A549 (cell line): ENCODE results near the gene ABCA7. TPM values are rescaled to one million over a fixed set of nuclear protein-coding genes. Genes with fewer than 3 reads are reported as not detected.
A peak's percentile ranks its signal among the peaks of the same experiment; 100 is the strongest.

Source experiments
- ATAC-seq, 2 experiments: fragments of 200-7000 bp in 1 of 2; fragments of >200 bp in 1 of 2; cut with Nextera tagmentation in 1 of 2; cut with Tn5 transposase in 1 of 2; 3 replicates each; pipeline versions ENCODE4 v1.8.0 to v1.9.1; 2018 to 2020; ENCODE audit warnings: mild to moderate bottlenecking in 1 of 2, moderate library complexity in 1 of 2
- CTCF ChIA-PET: fragments of 300-600 bp; sonication (Branson Sonifier 250); formaldehyde crosslinking; extraction: SDS; loops from one replicate; lab custom pipeline; 2021; ENCODE audit warnings: antibody characterized with exemption, inconsistent platforms; lab: Yijun Ruan, JAX
- POLR2A ChIA-PET: fragments of 350-600 bp; formaldehyde crosslinking; extraction: SDS; loops from one replicate; lab custom pipeline; 2021; ENCODE audit warnings: antibody characterized with exemption, inconsistent platforms; lab: Yijun Ruan, JAX
- DNase-seq, 2 experiments: peaks; one replicate each; pipeline versions ENCODE4 v3.0.0 to v3.0.0-alpha.2; 2011 to 2016; ENCODE audit warnings: low read depth in 1 of 2, low spot score in 1 of 2
- FAIRE-seq: peaks from 2 replicates; lab custom pipeline; 2011; peaks lifted over from hg19 to GRCh38; lab: Jason Lieb, UNC
- H3K27ac ChIP-seq, 2 experiments: fragments of >200 bp; sonication (Bioruptor Twin); formaldehyde crosslinking; 3 replicates each; pipeline ENCODE4 v1.5.1; 2016 to 2017
- H3K4me1 ChIP-seq: fragments of >200 bp; sonication (Bioruptor Twin); formaldehyde crosslinking; 3 replicates; pipeline ENCODE4 v1.6.1; 2016
- H3K4me2 ChIP-seq: fragments of >200 bp; sonication (Bioruptor Twin); formaldehyde crosslinking; 3 replicates; pipeline ENCODE4 v1.6.1; 2016
- H3K4me3 ChIP-seq: fragments of >200 bp; sonication (Bioruptor Twin); formaldehyde crosslinking; 3 replicates; pipeline ENCODE4 v1.5.1; 2016
- H3K9me3 ChIP-seq: fragments of >200 bp; sonication (Bioruptor Twin); formaldehyde crosslinking; 3 replicates; pipeline ENCODE4 v1.6.1; 2016
- CBX8 ChIP-seq: fragments of 200-600 bp; sonication (generic); IDR thresholded peaks from 2 replicates; pipeline ENCODE4 v1.6.1; 2016
- CEBPB ChIP-seq, 2 experiments: fragments of >200 bp in 1 of 2; sonication (Bioruptor Twin) in 1 of 2; formaldehyde crosslinking in 1 of 2; IDR thresholded peaks; 2 replicates each; pipeline ENCODE4 v1.6.1; 2012 to 2016
- ESRRA ChIP-seq: fragments of 150-350 bp; IDR thresholded peaks from 2 replicates; pipeline ENCODE4 v1.6.1; 2014; ENCODE audit warnings: mild to moderate bottlenecking, low read length, borderline replicate concordance
- FOSL2 ChIP-seq, 2 experiments: fragments of 450-650 bp in 1 of 2; fragments of >200 bp in 1 of 2; sonication (Bioruptor Twin) in 1 of 2; formaldehyde crosslinking; IDR thresholded peaks; 2 replicates each; pipeline versions ENCODE4 v1.5.0 to v1.6.1; 2016 to 2020; ENCODE audit warnings: mild to moderate bottlenecking in 1 of 2, moderate library complexity in 1 of 2
- HDAC2 ChIP-seq: fragments of 200-600 bp; sonication (generic); IDR thresholded peaks from 2 replicates; pipeline ENCODE4 v1.6.1; 2016
- HES2 ChIP-seq: fragments of >200 bp; sonication (Bioruptor Twin); formaldehyde crosslinking; IDR thresholded peaks from 2 replicates; pipeline ENCODE4 v1.6.1; 2016
- HEYL ChIP-seq: fragments of 250-450 bp; sonication (Bioruptor Pico); IDR thresholded peaks from 2 replicates; pipeline ENCODE4 v1.8.0; 2021; ENCODE audit warnings: mild to moderate bottlenecking, moderate library complexity
- HOXB13 ChIP-seq: fragments of 250-450 bp; sonication (Bioruptor Pico); IDR thresholded peaks from 2 replicates; pipeline ENCODE4 v1.5.0; 2020; ENCODE audit warnings: low read depth, mild to moderate bottlenecking, moderate library complexity
- KDM1A ChIP-seq: fragments of 200-600 bp; sonication (generic); IDR thresholded peaks from 2 replicates; pipeline ENCODE4 v1.6.1; 2016; ENCODE audit warnings: low read depth, mild to moderate bottlenecking
- MAZ ChIP-seq: fragments of 150-350 bp; IDR thresholded peaks from 2 replicates; pipeline ENCODE4 v1.6.1; 2014; ENCODE audit warnings: antibody characterized with exemption, low read depth, low read length, borderline replicate concordance
- NPAS2 ChIP-seq: fragments of 250-450 bp; sonication (Bioruptor Pico); IDR thresholded peaks from 2 replicates; pipeline ENCODE4 v1.8.0; 2022; ENCODE audit warnings: mild to moderate bottlenecking, moderate library complexity, borderline replicate concordance
- POLR2A ChIP-seq: IDR thresholded peaks from 2 replicates; pipeline ENCODE4 v1.6.1; 2012; ENCODE audit warnings: mild to moderate bottlenecking, low read length
- RAD21 ChIP-seq, 2 experiments: fragments of >200 bp in 1 of 2; sonication (Bioruptor Twin) in 1 of 2; formaldehyde crosslinking in 1 of 2; IDR thresholded peaks in 1 of 2; conservative IDR thresholded peaks in 1 of 2; 2 replicates in 1 of 2; 3 replicates in 1 of 2; pipeline ENCODE4 v1.6.1; 2012 to 2018; ENCODE audit warnings: inconsistent platforms in 1 of 2
- RARB ChIP-seq: fragments of 250-450 bp; sonication (Bioruptor Pico); IDR thresholded peaks from 2 replicates; pipeline ENCODE4 v1.8.0; 2021; ENCODE audit warnings: mild to moderate bottlenecking, moderate library complexity
- RCOR1 ChIP-seq: fragments of 150-350 bp; IDR thresholded peaks from 2 replicates; pipeline ENCODE4 v1.6.1; 2014; ENCODE audit warnings: antibody characterized with exemption, low read length, low read depth
- RNF2 ChIP-seq: fragments of 200-600 bp; sonication (generic); IDR thresholded peaks from 2 replicates; pipeline ENCODE4 v1.6.1; 2016; ENCODE audit warnings: low read depth, mild to moderate bottlenecking, antibody characterized with exemption, moderate library complexity, borderline replicate concordance
- WGBS: methylation state at CpG from one replicate; pipeline ENCODE4 v1.1.6; 2017; ENCODE audit errors: missing lambda C conversion rate; 5-methylcytosine and 5-hydroxymethylcytosine counted together
- polyA plus RNA-seq, 4 experiments: library from polyadenylated mRNA; depleted of rRNA in 3 of 4; stranded (reverse); fragments of >200 nt; fragmentation: RNase III in 1 of 4; extraction: RNeasy Plus Mini Kit Qiagen cat#74134 plus additional on column Dnase treatment in 1 of 4; gene quantifications; 2 replicates in 3 of 4; 3 replicates in 1 of 4; pipeline ENCODE4 v1.2.3, GENCODE V29; 2011 to 2017
- TF ChIP-seq, protein P1 (sequence below): fragments of 250-450 bp; sonication (Bioruptor Pico); IDR thresholded peaks from 2 replicates; pipeline ENCODE4 v1.5.0; 2020; ENCODE audit warnings: low read depth, mild to moderate bottlenecking, moderate library complexity
- TF ChIP-seq, protein P2 (sequence below): fragments of >200 bp; sonication (Bioruptor Twin); formaldehyde crosslinking; IDR thresholded peaks from 3 replicates; pipeline ENCODE4 v1.5.1; 2016
- TF ChIP-seq, protein P3 (sequence below): fragments of >200 bp; sonication (Bioruptor Twin); formaldehyde crosslinking; IDR thresholded peaks from 3 replicates; pipeline ENCODE4 v1.6.1; 2016
- TF ChIP-seq, protein P4 (sequence below): fragments of 200-600 bp; sonication (generic); IDR thresholded peaks from 2 replicates; pipeline ENCODE4 v1.6.1; 2016; ENCODE audit warnings: antibody characterized with exemption, mild to moderate bottlenecking, moderate library complexity

Gene ABCA7
- polyA plus RNA-seq, 2 of the 4 experiments (the other 2 are of a cell fraction), result 5.0 to 13.5 TPM

GRCh38 chr19:1063030-1063908, 23.4 kb downstream of the ABCA7 start:
- H3K27ac ChIP-seq, result no peak overlapping the region
- ATAC-seq (peak in 1 of 2 experiments; percentile 31; a peak in 1 of 6 replicates), DNase-seq (peak in 1 of 2 experiments; percentile 77), FAIRE-seq (no peak)
- H3K4me2 ChIP-seq, result no peak overlapping the region
- WGBS, result 92% methylated on average over 4 of the region's 37 CpGs
- peaks cover 33% of the 10 kb centered on the region for H3K4me1 ChIP-seq
- TF ChIP-seq HOXB13 (CRISPR knock-in tag) (no peak), RCOR1 (no peak), NPAS2 (CRISPR knock-in tag) (no peak), ESRRA (no peak), CEBPB (IDR thresholded peaks at IDR 0.05) (no peak), RARB (CRISPR knock-in tag) (no peak), POLR2A (no peak), HDAC2 (no peak), CBX8 (no peak)
- TF ChIP-seq, protein P1, sequence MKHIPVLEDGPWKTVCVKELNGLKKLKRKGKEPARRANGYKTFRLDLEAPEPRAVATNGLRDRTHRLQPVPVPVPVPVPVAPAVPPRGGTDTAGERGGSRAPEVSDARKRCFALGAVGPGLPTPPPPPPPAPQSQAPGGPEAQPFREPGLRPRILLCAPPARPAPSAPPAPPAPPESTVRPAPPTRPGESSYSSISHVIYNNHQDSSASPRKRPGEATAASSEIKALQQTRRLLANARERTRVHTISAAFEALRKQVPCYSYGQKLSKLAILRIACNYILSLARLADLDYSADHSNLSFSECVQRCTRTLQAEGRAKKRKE (CRISPR knock-in tag), result no peak
- TF ChIP-seq, protein P2, sequence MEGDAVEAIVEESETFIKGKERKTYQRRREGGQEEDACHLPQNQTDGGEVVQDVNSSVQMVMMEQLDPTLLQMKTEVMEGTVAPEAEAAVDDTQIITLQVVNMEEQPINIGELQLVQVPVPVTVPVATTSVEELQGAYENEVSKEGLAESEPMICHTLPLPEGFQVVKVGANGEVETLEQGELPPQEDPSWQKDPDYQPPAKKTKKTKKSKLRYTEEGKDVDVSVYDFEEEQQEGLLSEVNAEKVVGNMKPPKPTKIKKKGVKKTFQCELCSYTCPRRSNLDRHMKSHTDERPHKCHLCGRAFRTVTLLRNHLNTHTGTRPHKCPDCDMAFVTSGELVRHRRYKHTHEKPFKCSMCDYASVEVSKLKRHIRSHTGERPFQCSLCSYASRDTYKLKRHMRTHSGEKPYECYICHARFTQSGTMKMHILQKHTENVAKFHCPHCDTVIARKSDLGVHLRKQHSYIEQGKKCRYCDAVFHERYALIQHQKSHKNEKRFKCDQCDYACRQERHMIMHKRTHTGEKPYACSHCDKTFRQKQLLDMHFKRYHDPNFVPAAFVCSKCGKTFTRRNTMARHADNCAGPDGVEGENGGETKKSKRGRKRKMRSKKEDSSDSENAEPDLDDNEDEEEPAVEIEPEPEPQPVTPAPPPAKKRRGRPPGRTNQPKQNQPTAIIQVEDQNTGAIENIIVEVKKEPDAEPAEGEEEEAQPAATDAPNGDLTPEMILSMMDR, result no peak
- no peak overlapping the region for H3K4me3 ChIP-seq
- no peaks in the 10 kb centered on the region for H3K9me3 ChIP-seq
- CTCF ChIA-PET, result no interaction called here
- POLR2A ChIA-PET, result no interaction called here

DNA sequence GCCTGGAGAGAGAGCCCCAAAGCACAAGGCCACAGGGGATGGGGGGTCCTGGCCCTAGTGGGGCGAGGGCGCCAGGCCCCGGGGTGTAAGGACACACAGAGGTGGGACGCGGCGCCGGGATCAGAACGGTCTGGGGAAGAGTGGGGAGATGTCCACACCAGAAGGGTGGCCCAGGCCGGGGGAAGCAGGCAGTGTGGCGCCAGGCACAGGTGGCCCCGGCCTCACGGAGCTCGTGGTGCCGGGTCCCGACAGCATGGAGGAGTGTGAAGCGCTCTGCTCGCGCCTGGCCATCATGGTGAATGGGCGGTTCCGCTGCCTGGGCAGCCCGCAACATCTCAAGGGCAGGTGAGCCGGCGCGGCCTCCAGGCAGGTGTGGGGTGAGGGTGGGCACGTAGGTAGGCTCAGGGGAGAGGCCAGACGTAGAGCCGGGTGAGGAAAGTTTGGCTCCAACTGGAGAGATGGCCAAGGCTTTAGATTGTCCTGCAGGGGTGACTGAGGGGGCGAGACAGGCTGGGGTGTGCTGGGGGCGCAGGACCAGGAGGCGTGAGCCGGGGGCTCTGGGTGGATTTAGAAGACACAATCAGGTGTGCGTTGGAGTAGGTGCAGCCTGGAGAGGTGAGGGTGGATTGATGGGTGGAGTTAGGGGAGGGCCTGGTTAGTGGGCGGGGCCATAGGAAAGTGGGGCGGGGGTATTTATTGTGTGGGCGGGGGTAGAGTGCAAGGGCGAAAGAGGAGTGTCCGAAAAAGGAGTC, 24.2 kb downstream of the ABCA7 start:
- Histone ChIP-seq H3K4me2 (peak overlapping the region; percentile 93), H3K4me3 (no peak overlapping the region), H3K4me1 (peaks cover 33% of the 10 kb centered on the region), H3K27ac (no peak overlapping the region; a peak in 1 of 6 replicates), H3K9me3 (no peaks in the 10 kb centered on the region)
- FAIRE-seq (no peak), DNase-seq (no peak), ATAC-seq (no peak)
- POLR2A ChIA-PET, result interaction anchor here (1.0 to 1.9 kb wide), 2 partner anchors 8 to 10 kb away, joined by 3 to 8 read pairs; no protein-coding TSS in a partner anchor
- CTCF ChIA-PET, result interaction anchor here (0.7 to 2.7 kb wide), 12 partner anchors 7 to 66 kb away, joined by 3 to 18 read pairs (median 5); no protein-coding TSS in a partner anchor
- 93% methylated on average over 36 of the region's 37 CpGs for WGBS
- TF ChIP-seq RNF2 (no peak), HEYL (CRISPR knock-in tag) (no peak), RARB (CRISPR knock-in tag) (no peak), HES2 (no peak), KDM1A (no peak), HDAC2 (no peak), FOSL2 (IDR thresholded peaks at IDR 0.05) (no peak), FOSL2 (CRISPR knock-in tag; IDR thresholded peaks at IDR 0.05) (no peak), MAZ (no peak), RAD21 (conservative IDR thresholded peaks at IDR 0.05 in 1 of 2, IDR thresholded peaks at IDR 0.05 in 1 of 2) (no peak)
- TF ChIP-seq, protein P3, sequence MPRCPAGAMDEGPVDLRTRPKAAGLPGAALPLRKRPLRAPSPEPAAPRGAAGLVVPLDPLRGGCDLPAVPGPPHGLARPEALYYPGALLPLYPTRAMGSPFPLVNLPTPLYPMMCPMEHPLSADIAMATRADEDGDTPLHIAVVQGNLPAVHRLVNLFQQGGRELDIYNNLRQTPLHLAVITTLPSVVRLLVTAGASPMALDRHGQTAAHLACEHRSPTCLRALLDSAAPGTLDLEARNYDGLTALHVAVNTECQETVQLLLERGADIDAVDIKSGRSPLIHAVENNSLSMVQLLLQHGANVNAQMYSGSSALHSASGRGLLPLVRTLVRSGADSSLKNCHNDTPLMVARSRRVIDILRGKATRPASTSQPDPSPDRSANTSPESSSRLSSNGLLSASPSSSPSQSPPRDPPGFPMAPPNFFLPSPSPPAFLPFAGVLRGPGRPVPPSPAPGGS, result no peak
- TF ChIP-seq, protein P4, sequence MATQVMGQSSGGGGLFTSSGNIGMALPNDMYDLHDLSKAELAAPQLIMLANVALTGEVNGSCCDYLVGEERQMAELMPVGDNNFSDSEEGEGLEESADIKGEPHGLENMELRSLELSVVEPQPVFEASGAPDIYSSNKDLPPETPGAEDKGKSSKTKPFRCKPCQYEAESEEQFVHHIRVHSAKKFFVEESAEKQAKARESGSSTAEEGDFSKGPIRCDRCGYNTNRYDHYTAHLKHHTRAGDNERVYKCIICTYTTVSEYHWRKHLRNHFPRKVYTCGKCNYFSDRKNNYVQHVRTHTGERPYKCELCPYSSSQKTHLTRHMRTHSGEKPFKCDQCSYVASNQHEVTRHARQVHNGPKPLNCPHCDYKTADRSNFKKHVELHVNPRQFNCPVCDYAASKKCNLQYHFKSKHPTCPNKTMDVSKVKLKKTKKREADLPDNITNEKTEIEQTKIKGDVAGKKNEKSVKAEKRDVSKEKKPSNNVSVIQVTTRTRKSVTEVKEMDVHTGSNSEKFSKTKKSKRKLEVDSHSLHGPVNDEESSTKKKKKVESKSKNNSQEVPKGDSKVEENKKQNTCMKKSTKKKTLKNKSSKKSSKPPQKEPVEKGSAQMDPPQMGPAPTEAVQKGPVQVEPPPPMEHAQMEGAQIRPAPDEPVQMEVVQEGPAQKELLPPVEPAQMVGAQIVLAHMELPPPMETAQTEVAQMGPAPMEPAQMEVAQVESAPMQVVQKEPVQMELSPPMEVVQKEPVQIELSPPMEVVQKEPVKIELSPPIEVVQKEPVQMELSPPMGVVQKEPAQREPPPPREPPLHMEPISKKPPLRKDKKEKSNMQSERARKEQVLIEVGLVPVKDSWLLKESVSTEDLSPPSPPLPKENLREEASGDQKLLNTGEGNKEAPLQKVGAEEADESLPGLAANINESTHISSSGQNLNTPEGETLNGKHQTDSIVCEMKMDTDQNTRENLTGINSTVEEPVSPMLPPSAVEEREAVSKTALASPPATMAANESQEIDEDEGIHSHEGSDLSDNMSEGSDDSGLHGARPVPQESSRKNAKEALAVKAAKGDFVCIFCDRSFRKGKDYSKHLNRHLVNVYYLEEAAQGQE, result no peak
- TF ChIP-seq, all 56 proteins: peak for 0
